ENCODE results near the gene CD6.

The CD6 gene

GRCh38 chr11:61067782-61068446 is 96.4 kb downstream of the CD6 start:
- TF ChIP-seq FOXP2 (optimal IDR thresholded peaks at IDR 0.05; ENCODE audit: borderline replicate concordance, extremely low read depth, extremely low read length, insufficient read depth), result no peak
- no peak for TF ChIP-seq REST (IDR thresholded peaks at IDR 0.05; ENCODE audit: insufficient read depth in 1 of 2, low read depth in 2 of 2, low read length in 2 of 2)
- no peak for TF ChIP-seq POLR2AphosphoS5 (IDR thresholded peaks at IDR 0.05; ENCODE audit: low read depth, low read length)
- no peak for TF ChIP-seq TAF1 (IDR thresholded peaks at IDR 0.05; ENCODE audit: borderline replicate concordance, insufficient read depth, low read length)
- TF ChIP-seq SIN3A (IDR thresholded peaks at IDR 0.05; ENCODE audit: borderline replicate concordance, insufficient read depth, low read length), result no peak

- TF ChIP-seq FOXP2 (optimal IDR thresholded peaks at IDR 0.05; ENCODE audit: borderline replicate concordance, extremely low read depth, extremely low read length, insufficient read depth), result no peak
- no peak for TF ChIP-seq SIN3A (IDR thresholded peaks at IDR 0.05; ENCODE audit: borderline replicate concordance, insufficient read depth, low read length)
- TF ChIP-seq TAF1 (IDR thresholded peaks at IDR 0.05; ENCODE audit: borderline replicate concordance, insufficient read depth, low read length), result no peak
- TF ChIP-seq POLR2AphosphoS5 (IDR thresholded peaks at IDR 0.05; ENCODE audit: low read depth, low read length), result no peak
- no peak for TF ChIP-seq REST (IDR thresholded peaks at IDR 0.05; ENCODE audit: insufficient read depth in 1 of 2, low read depth in 2 of 2, low read length in 2 of 2)
These were observed 97.1 kb downstream of the CD6 start for GRCh38 chr11:61068581-61068980.

- TF ChIP-seq REST (IDR thresholded peaks at IDR 0.05; ENCODE audit: insufficient read depth in 1 of 2, low read depth in 2 of 2, low read length in 2 of 2), result no peak
- TF ChIP-seq POLR2AphosphoS5 (IDR thresholded peaks at IDR 0.05; ENCODE audit: low read depth, low read length), result no peak
- TF ChIP-seq SIN3A (IDR thresholded peaks at IDR 0.05; ENCODE audit: borderline replicate concordance, insufficient read depth, low read length), result no peak
- no peak for TF ChIP-seq FOXP2 (optimal IDR thresholded peaks at IDR 0.05; ENCODE audit: borderline replicate concordance, extremely low read depth, extremely low read length, insufficient read depth)
- TF ChIP-seq TAF1 (IDR thresholded peaks at IDR 0.05; ENCODE audit: borderline replicate concordance, insufficient read depth, low read length), result no peak
These were observed 97.9 kb downstream of the CD6 start for GRCh38 chr11:61069427-61069826.

Measured in PFSK-1 (cell line).